ENCODE data around the gene AGBL3.
"Not testable (repeated sequence)": the region's sequence is repeated elsewhere in the genome, so short reads cannot be mapped to it uniquely, and the experiment has no call there.

AGBL3 gene

GRCh38 chr7:135168489-135169140 lies 182.3 kb downstream of the AGBL3 start:
- no peak for DNase-seq (ENCODE audit: low spot score)

- DNase-seq (ENCODE audit: low spot score), result peak; percentile 36
Measured at GRCh38 chr7:135169141-135169963, 183.0 kb downstream of the AGBL3 start.

DNA sequence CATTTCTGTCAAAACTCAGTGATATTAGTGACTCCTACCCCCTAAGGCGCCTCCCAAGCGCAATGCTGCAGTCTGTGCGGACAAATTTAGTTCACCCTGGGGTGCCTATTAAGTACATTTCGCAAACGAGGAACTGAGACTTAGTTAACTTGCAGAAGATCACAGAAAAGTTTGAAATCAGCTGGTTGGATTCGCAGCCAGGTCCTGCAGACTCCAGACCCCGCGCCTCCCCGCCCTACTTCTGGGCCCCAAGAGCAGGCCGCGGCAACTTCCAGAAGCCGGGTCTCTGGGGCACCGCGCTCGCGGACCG lies 183.6 kb downstream of the AGBL3 start:
- no peak for DNase-seq (ENCODE audit: low spot score)

DNA sequence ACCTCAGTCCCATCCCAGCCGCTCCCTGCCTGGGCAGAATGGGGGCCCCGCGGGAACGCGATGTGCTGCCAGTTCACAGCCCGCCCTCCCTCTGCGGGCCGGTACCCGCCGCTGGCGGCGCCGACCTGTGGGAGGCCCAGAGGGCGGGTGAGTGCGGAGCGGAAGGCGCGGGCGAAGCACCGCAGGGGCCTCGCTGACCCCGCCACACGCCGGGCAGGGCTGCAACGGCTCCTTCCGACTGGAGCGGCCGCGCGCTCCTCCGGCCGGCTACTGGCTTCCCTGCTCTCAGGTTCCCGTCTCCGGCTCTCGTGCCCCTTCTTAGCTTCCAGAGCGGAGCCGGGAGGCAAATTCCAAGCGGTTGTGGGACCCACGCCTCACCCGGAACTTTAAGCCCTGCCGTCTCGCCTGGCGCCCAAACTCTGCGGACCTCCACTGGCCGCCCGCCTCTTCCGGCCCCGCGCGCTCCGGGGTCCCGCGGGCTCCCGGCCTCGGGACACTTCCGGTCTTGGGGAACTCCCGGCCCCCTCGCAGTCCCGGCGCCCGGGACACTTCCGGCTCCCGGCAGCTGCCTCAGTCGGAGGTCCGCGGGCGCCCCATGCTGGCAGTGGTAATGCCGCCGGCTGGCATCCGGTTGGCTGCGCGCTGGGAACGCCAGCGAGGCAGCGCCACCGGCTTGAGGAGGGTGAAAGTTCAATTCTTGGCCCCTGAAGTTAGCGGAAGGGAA lies 184.1 kb downstream of the AGBL3 start, which contains the start of gene CYREN:
TSS of gene CYREN (minus strand) at position 434 of the 724 bp plus-strand sequence. CDS start 1,785 bp downstream, outside the sequence.
- peak; percentile 94 for DNase-seq (ENCODE audit: low spot score)

- DNase-seq (ENCODE audit: low spot score), result not testable (repeated sequence)
Measured at GRCh38 chr7:135170998-135171481, 184.7 kb downstream of the AGBL3 start.

- DNase-seq (ENCODE audit: low spot score), result not testable (repeated sequence)
Measured at GRCh38 chr7:135171581-135172291, 185.4 kb downstream of the AGBL3 start.

DNA sequence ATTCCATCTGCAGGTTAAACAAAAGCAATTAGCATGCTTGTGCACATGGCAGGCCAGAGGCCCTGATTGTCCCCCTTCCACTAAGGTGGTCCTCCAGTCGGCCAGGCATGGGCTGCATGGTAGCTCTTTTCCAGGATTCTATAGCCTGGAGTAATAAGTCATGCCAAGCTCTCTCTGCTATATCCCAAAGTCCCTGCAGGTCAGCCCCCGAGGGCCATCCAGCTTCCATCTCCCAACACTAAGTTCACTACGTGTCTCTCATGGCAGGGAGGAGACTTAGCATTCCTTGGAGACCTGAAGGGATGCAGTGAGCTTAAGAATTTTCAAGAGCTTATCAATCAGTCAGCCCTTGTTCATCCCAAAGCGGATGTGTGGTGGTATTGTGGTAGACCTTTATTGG lies 187.6 kb downstream of the AGBL3 start:
- not testable (repeated sequence) for DNase-seq (ENCODE audit: low spot score)

- DNase-seq (ENCODE audit: low spot score), result no peak
Measured at GRCh38 chr7:135174941-135175340, 188.6 kb downstream of the AGBL3 start.

DNA sequence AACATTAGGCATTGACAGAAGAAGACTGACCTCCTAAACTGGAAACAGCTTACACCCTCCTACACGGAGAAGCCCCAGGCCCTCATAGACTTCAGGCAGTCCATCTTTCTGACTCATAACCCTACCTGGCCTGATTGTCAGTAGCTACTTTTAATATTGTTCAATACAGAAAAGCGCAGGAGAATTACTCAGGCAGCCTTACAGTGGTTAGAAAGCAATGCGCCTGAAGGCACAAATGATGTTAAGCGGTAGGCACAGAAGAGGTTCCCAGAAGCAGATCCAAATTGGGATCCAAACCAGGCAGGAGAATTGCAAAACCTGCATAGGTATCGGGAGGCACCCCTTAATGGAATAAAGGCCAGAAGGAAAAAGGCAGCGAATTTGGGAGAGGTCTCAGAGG lies 189.6 kb downstream of the AGBL3 start:
- no peak for DNase-seq (ENCODE audit: low spot score)

DNA sequence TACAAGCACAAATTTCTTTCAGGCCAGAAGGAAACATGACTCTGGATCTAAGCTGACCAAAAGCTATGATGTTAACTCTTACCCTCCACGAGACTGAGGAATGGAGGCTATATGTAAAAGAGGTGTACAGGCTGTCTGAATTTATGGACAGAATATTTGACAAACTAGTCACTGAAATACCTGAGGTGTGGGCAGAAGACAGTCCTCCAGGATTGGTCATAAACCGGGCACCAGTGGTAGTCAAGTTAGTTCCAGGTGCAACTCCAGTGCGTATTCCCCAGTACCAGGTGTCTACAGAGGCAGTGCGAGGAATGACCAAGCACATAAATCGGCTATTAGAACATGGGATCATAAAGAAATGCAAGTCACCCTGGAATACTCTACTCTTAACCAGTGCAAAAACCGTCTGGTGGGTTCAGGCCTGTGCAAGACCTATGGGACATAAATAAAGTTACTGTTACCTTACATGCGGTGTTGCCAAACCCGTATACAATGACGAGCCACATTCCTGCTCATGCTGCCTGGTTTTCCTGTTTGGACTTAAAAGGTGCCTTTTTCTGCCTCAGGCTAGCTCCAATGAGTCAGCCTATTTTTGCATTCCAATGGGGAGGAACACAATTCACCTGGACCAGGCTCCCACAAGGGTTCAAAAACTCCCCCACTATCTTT lies 190.9 kb downstream of the AGBL3 start:
- DNase-seq (ENCODE audit: low spot score), result peak; percentile 23

GRCh38 chr7:135178364-135178763 lies 192.1 kb downstream of the AGBL3 start:
- DNase-seq (ENCODE audit: low spot score), result no peak

DNA sequence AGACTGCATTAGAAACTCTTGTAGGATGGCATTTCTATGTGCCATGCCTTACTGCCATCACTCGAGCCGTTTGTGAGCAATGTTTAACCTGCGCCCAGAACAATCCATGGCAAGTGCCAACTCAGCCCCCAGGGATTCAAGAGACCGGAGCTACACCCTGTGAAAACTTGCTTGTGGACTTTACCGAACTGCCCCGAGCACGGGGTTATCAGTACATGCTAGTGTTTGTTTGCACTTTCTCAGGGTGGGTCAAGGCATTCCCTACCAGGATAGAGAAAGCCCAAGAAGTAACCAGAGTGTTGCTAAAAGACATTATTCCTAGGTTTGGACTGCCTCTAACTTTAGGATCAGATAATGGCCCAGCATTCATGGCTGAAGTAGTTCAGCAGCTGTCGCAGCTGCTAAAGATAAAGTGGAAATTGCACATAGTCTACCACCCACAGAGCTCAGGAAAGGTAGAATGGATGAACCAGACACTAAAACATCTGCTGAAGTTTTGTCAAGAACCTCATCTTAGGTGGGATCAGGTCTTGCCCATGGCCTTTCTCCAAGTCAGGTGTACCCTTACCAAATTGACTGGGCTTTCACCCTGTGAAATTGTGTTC lies 193.1 kb downstream of the AGBL3 start:
- no peak for DNase-seq (ENCODE audit: low spot score)

- no peak for DNase-seq (ENCODE audit: low spot score)
Measured at GRCh38 chr7:135180122-135180521, 193.8 kb downstream of the AGBL3 start.

DNA sequence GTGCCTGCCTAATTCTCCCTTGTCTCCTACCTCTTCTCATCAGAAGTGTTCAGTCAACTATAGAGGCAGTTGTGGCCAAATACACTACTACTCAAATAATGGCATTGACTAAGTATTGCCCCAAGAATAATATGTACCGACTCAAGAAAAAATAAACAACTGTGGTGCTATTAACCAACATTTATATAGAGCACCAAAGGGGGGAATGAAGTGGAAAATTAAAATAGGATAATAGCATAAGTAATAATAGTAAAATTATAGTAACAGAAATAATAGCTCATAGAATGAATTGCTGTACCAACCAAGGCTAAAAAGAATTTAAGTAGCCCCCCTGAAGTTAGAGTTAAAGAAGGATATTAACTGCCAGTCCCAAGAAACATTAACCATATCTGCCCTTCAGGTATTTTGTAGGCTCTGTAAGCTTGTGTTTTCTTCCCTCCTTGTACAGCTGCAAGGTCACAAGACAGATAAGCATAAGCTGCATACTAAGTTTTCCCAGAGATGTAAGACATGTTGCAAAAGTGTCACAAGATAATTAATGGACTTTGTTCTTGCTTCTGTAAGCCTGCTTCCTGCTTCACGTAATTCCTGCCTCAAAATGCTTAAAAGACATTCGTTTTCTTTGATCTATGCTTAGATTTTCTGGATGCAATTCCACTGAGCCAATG lies 195.1 kb downstream of the AGBL3 start:
- no peak for DNase-seq (ENCODE audit: low spot score)

- DNase-seq (ENCODE audit: low spot score), result no peak
Measured at GRCh38 chr7:135181929-135182678, 195.8 kb downstream of the AGBL3 start.

- DNase-seq (ENCODE audit: low spot score), result no peak
Measured at GRCh38 chr7:135183478-135183877, 197.2 kb downstream of the AGBL3 start.

DNA sequence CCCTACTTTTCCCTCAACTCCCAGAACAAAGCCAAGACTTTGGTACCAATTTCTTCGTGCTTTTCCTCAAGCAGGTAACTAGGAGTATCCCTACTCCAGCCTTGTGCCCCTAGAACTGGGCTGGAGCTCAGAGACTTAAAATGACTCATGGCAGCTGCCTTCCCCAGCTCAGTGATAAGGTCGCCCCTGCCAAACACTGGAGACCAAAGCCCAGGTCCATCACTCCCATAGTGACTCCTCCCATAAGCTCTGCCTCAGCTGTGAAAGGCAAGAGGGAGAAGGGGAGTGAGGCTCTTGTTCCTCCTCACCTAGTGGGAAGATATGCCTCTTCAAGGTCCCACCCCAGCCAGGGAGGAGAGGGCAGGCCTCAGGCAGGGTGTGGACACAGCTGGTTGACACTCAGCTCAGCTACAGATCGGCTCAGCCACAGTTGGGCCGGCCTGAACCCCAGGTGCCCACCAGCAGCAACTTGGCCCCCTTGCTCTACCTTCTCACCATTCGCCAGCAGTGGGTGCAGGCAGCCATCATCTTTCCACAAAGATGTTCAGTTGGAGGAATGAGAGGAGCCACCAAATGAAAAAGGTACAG lies 198.0 kb downstream of the AGBL3 start:
- DNase-seq (ENCODE audit: low spot score), result no peak

All from SW480 (cell line).